Measurements from ENCODE around the gene ZBTB20. TPM values are rescaled to one million over a fixed set of nuclear protein-coding genes. Genes with fewer than 3 reads are reported as not detected.

ZBTB20 gene
- total RNA-seq, 1 donor from 2014 or later, result 15.5 TPM

GRCh38 chr3:114877378-114878113 lies 269.5 kb downstream of the ZBTB20 start:
- Mint-ChIP-seq H3K4me3 (ENCODE audit: unreplicated experiment) (no peak overlapping the region), H3K27ac (ENCODE audit: unreplicated experiment) (no peak overlapping the region), H3K9me3 (ENCODE audit: low read depth) (no peaks in the 10 kb centered on the region), H3K27me3 (ENCODE audit: low read depth) (no peaks in the 10 kb centered on the region), H3K36me3 (ENCODE audit: low read depth) (no peaks in the 10 kb centered on the region), H3K4me1 (ENCODE audit: low read depth) (peaks cover 28% of the 10 kb centered on the region)
- DNase-seq (ENCODE audit: low spot score), result no peak
- TF ChIP-seq CTCF (IDR thresholded peaks at IDR 0.05), result no peak

GRCh38 chr3:114874522-114874971 lies 272.5 kb downstream of the ZBTB20 start:
- Mint-ChIP-seq H3K27me3 (ENCODE audit: low read depth) (no peaks in the 10 kb centered on the region), H3K36me3 (ENCODE audit: low read depth) (no peaks in the 10 kb centered on the region), H3K4me1 (ENCODE audit: low read depth) (peaks cover 23% of the 10 kb centered on the region), H3K27ac (ENCODE audit: unreplicated experiment) (no peak overlapping the region), H3K9me3 (ENCODE audit: low read depth) (no peaks in the 10 kb centered on the region), H3K4me3 (ENCODE audit: unreplicated experiment) (no peak overlapping the region)
- TF ChIP-seq CTCF (IDR thresholded peaks at IDR 0.05), result no peak
- no peak for DNase-seq (ENCODE audit: low spot score)

GRCh38 chr3:114873591-114873990 lies 273.5 kb downstream of the ZBTB20 start:
- Mint-ChIP-seq H3K4me3 (ENCODE audit: unreplicated experiment) (no peak overlapping the region), H3K9me3 (ENCODE audit: low read depth) (no peaks in the 10 kb centered on the region), H3K4me1 (ENCODE audit: low read depth) (peaks cover 14% of the 10 kb centered on the region), H3K27ac (ENCODE audit: unreplicated experiment) (no peak overlapping the region), H3K36me3 (ENCODE audit: low read depth) (no peaks in the 10 kb centered on the region), H3K27me3 (ENCODE audit: low read depth) (no peaks in the 10 kb centered on the region)
- TF ChIP-seq CTCF (IDR thresholded peaks at IDR 0.05), result no peak
- DNase-seq (ENCODE audit: low spot score), result no peak

DNA sequence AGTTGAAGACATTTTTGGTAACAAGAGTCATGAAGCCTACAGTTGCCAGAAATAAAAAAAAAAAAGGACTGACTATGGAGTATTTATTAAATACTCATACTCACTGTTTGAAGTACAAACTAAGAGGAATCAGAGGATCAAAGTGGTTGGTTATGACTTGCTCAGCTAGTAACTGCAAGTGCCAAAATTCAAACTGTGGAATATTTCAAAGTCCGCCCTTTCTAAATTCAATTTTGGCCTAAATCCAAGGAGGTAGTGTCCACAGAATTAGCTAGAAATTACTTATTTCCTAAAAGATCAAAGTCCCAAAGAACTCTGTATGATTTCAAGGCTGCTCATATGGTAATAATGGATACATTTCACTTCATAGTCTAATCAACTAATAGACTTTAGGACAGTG lies 274.5 kb downstream of the ZBTB20 start:
- Mint-ChIP-seq H3K36me3 (ENCODE audit: low read depth) (no peaks in the 10 kb centered on the region), H3K27ac (ENCODE audit: unreplicated experiment) (no peak overlapping the region), H3K4me3 (ENCODE audit: unreplicated experiment) (no peak overlapping the region), H3K4me1 (ENCODE audit: low read depth) (peaks cover 7% of the 10 kb centered on the region), H3K27me3 (ENCODE audit: low read depth) (no peaks in the 10 kb centered on the region), H3K9me3 (ENCODE audit: low read depth) (no peaks in the 10 kb centered on the region)
- DNase-seq (ENCODE audit: low spot score), result no peak
- TF ChIP-seq CTCF (IDR thresholded peaks at IDR 0.05), result no peak

- no peak for TF ChIP-seq CTCF (IDR thresholded peaks at IDR 0.05)
- no peak overlapping the region for H3K27ac Mint-ChIP-seq (ENCODE audit: unreplicated experiment)
- H3K9me3 Mint-ChIP-seq (ENCODE audit: low read depth), result no peaks in the 10 kb centered on the region
- DNase-seq (ENCODE audit: low spot score), result no peak
- peaks cover 3% of the 10 kb centered on the region for H3K4me1 Mint-ChIP-seq (ENCODE audit: low read depth)
- H3K36me3 Mint-ChIP-seq (ENCODE audit: low read depth), result no peaks in the 10 kb centered on the region
- H3K4me3 Mint-ChIP-seq (ENCODE audit: unreplicated experiment), result no peak overlapping the region
- H3K27me3 Mint-ChIP-seq (ENCODE audit: low read depth), result no peaks in the 10 kb centered on the region
These were observed 275.0 kb downstream of the ZBTB20 start for GRCh38 chr3:114872050-114872449.
